Stimulated activated CD8-positive, alpha-beta memory T cell treated with anti-CD3 and anti-CD28 coated beads, Interleukin-2, amount 100 ng/mL, for 48 hours (primary cell): ENCODE measurements around the gene PRR3.

Experiments used
- DNase-seq, 2 donors: peaks; one replicate each; pipeline ENCODE4 v3.0.0-alpha.2; 2020; ENCODE audit warnings: low read depth in 2 of 2

The PRR3 gene

GRCh38 chr6:30612213-30612612, 55.1 kb downstream of the PRR3 start:
- no peak for DNase-seq

- no peak for DNase-seq
Observed at GRCh38 chr6:30612687-30613248, 55.7 kb downstream of the PRR3 start.
